ENCODE measurements around the gene ACADSB. TPM values are rescaled to one million over a fixed set of nuclear protein-coding genes. Genes with fewer than 3 reads are reported as not detected.

Gene ACADSB
- total RNA-seq, 1 donor from 2014 or later, result 23.3 TPM

DNA sequence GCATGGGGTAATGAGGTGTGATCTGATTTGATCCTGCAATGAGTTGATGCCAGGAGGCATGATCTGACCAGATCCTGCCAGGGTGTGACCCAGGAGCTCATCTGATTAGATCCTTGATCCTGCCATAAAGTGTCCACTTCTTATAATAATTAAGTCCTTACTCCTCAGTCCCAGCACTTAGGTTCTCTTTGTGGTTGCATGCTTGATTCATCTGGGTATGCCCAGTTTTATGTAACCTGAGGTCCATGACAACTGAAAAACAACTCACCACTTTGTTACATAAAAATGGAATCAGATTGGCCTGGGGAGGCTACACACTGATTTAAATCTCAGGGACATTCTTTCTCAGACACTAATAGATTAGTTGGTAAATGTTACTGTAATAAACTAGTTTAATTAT lies 19.1 kb downstream of the ACADSB start:
- Mint-ChIP-seq H3K4me3 (ENCODE audit: low read depth) (no peak overlapping the region), H3K9me3 (no peaks in the 10 kb centered on the region), H3K27me3 (ENCODE audit: low read depth) (no peaks in the 10 kb centered on the region), H3K36me3 (ENCODE audit: low read depth) (no peaks in the 10 kb centered on the region), H3K4me1 (ENCODE audit: low read depth) (peaks cover 4% of the 10 kb centered on the region), H3K27ac (no peak overlapping the region)
- intact Hi-C loops (cut with micrococcal nuclease), result no loop called here
- no peak for DNase-seq (ENCODE audit: low spot score)

- Mint-ChIP-seq H3K36me3 (ENCODE audit: low read depth) (no peaks in the 10 kb centered on the region), H3K4me3 (ENCODE audit: low read depth) (no peak overlapping the region), H3K27me3 (ENCODE audit: low read depth) (no peaks in the 10 kb centered on the region), H3K27ac (no peak overlapping the region), H3K4me1 (ENCODE audit: low read depth) (no peaks in the 10 kb centered on the region), H3K9me3 (no peaks in the 10 kb centered on the region)
- DNase-seq (ENCODE audit: low spot score), result no peak
- intact Hi-C loops (cut with micrococcal nuclease), result no loop called here
These were observed 22.3 kb downstream of the ACADSB start for GRCh38 chr10:123031124-123031523.

DNA sequence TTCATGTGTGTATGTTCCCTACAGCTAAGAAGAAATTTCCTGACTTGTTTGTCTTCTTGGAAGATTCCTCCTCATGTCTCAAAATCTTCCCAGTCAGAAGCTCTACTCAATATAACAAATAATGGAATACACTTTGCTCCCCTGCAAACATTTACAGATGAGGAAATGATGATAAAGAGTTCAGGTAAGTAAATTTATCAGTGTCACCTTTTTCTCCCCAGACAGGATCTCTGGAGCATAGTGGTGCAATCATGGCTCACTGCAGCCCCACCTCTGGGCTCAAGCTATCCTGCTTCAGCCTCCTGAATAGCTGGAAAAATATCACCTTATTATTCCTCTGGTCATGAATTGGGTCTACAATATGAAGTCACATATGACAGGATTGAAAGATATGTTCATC lies 25.5 kb downstream of the ACADSB start:
- H3K4me1 Mint-ChIP-seq (ENCODE audit: low read depth), result peaks cover 7% of the 10 kb centered on the region
- intact Hi-C loops (cut with micrococcal nuclease), result no loop called here
- H3K36me3 Mint-ChIP-seq (ENCODE audit: low read depth), result no peaks in the 10 kb centered on the region
- H3K27ac Mint-ChIP-seq, result no peak overlapping the region
- no peaks in the 10 kb centered on the region for H3K9me3 Mint-ChIP-seq
- no peaks in the 10 kb centered on the region for H3K27me3 Mint-ChIP-seq (ENCODE audit: low read depth)
- DNase-seq (ENCODE audit: low spot score), result no peak
- H3K4me3 Mint-ChIP-seq (ENCODE audit: low read depth), result no peak overlapping the region

- no peak for DNase-seq (ENCODE audit: low spot score)
- Mint-ChIP-seq H3K4me3 (ENCODE audit: low read depth) (no peak overlapping the region), H3K9me3 (no peaks in the 10 kb centered on the region), H3K4me1 (ENCODE audit: low read depth) (peaks cover 7% of the 10 kb centered on the region), H3K27me3 (ENCODE audit: low read depth) (no peaks in the 10 kb centered on the region), H3K36me3 (ENCODE audit: low read depth) (no peaks in the 10 kb centered on the region), H3K27ac (no peak overlapping the region)
- intact Hi-C loops (cut with micrococcal nuclease), result no loop called here
These were observed 26.8 kb downstream of the ACADSB start for GRCh38 chr10:123035467-123036086.

DNA sequence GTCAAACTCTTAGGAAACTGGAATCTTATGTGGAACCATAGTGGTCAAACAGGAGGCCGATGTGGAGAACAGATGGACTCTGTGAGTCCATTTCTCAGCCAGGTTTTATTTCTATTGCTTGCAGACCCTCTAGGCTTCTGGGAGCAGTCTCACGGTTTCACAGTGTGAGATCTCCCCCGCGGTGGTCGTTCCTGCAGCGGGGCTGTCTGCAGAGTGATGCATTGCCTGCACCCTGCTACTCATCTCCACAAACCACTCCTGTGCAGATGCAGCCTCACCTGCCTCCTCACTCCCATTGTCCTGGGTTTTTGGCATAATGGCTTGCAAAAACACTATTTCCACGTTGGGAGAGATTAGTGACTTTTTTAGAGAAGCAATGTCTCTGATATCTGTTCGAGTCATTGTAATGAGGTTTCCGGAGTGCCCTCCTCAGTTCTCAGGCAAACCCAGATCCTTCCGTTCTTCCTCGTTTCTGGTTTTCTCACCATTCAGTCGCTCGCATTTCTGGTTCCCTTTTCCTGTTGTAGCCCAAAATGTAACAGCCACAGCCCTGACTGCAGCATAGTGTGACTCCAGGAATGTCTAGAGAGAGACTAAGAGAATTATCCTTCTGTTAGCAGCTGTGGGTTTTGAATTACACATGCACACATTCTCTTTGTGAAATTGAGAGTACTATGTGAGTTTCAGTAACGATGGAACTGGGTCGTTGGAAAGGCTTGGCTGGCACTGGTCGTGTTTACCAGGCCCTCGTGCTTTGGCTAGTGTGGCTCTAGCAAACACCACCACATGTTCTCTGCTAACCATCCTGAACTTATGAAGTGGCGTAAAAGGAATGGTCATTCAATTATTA lies 30.2 kb downstream of the ACADSB start:
- no peak for DNase-seq (ENCODE audit: low spot score)
- intact Hi-C loops (cut with micrococcal nuclease), result no loop called here
- Mint-ChIP-seq H3K27me3 (ENCODE audit: low read depth) (no peaks in the 10 kb centered on the region), H3K4me1 (ENCODE audit: low read depth) (peaks cover 7% of the 10 kb centered on the region), H3K9me3 (no peaks in the 10 kb centered on the region), H3K36me3 (ENCODE audit: low read depth) (no peaks in the 10 kb centered on the region), H3K27ac (no peak overlapping the region), H3K4me3 (ENCODE audit: low read depth) (no peak overlapping the region)

- Mint-ChIP-seq H3K27me3 (ENCODE audit: low read depth) (no peaks in the 10 kb centered on the region), H3K36me3 (ENCODE audit: low read depth) (no peaks in the 10 kb centered on the region), H3K27ac (no peak overlapping the region), H3K4me3 (ENCODE audit: low read depth) (no peak overlapping the region), H3K9me3 (no peaks in the 10 kb centered on the region), H3K4me1 (ENCODE audit: low read depth) (peaks cover 7% of the 10 kb centered on the region)
- DNase-seq (ENCODE audit: low spot score), result no peak
- intact Hi-C loops (cut with micrococcal nuclease), result no loop called here
These were observed 30.8 kb downstream of the ACADSB start for GRCh38 chr10:123039632-123039930.

DNA sequence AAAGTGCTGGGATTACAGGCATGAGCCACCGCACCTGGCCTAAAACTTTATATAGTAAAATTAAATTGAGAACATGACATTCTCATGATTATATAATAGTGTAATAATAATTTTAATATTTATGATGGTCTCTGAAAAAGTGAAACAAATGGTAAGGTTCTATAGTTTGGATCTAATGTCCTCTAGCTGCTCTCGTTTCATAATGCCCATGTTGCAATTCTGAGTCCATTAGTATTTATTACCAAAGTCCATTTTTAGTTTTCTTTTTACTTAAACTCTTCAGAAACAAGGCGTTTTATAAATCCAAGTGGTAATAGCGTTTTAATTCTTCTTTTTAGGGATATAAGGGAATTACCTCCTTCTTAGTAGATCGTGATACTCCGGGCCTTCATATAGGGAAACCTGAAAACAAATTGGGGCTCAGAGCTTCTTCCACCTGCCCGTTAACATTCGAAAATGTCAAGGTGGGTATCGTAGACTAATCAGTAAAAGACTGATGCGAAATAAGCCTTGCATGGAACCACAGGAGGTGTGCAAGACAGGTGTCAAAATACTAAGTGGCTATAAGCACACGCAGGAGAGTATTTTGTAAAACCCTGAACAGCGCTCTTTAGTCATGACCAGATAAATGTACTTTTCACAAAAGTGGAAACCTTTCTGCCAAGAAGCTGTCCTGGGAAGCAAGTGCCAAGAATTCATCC lies 34.1 kb downstream of the ACADSB start:
- DNase-seq (ENCODE audit: low spot score), result no peak
- Mint-ChIP-seq H3K36me3 (ENCODE audit: low read depth) (no peaks in the 10 kb centered on the region), H3K4me3 (ENCODE audit: low read depth) (no peak overlapping the region), H3K27ac (no peak overlapping the region), H3K4me1 (ENCODE audit: low read depth) (peaks cover 11% of the 10 kb centered on the region), H3K27me3 (ENCODE audit: low read depth) (no peaks in the 10 kb centered on the region), H3K9me3 (no peaks in the 10 kb centered on the region)
- intact Hi-C loops (cut with micrococcal nuclease), result loop anchor here (5.0 kb wide), 1 partner anchor 514 kb away; no protein-coding TSS in a partner anchor

DNA sequence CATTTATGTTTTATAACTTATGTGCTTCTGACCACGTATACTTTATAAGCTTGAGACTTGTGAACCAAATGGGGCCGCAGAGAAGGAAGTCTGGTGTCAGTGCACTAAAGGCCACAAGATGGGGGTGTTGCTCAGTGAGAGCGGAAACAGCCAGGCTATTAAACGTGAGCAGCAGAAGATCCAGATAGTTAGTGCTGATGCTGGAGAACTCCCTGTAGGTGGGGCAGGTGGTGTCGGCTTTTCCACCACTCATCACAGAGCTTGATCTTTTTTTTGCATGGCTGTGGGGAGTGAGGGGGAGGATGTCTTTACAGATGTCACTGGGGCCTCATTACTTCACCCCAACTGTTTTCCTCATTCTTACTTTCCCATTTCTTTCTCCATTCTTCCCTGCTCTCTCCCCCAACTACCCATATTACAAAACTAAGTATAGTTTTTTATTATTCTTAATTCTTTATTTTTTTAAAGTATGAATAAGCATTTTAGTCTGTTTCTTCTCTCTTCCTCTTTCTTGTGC lies 34.7 kb downstream of the ACADSB start:
- no peaks in the 10 kb centered on the region for H3K36me3 Mint-ChIP-seq (ENCODE audit: low read depth)
- intact Hi-C loops (cut with micrococcal nuclease), result loop anchor here (5.0 kb wide), 1 partner anchor 514 kb away; no protein-coding TSS in a partner anchor
- H3K4me3 Mint-ChIP-seq (ENCODE audit: low read depth), result no peak overlapping the region
- no peaks in the 10 kb centered on the region for H3K27me3 Mint-ChIP-seq (ENCODE audit: low read depth)
- peak; percentile 32 for DNase-seq (ENCODE audit: low spot score)
- H3K27ac Mint-ChIP-seq, result no peak overlapping the region
- H3K9me3 Mint-ChIP-seq, result no peaks in the 10 kb centered on the region
- H3K4me1 Mint-ChIP-seq (ENCODE audit: low read depth), result peaks cover 11% of the 10 kb centered on the region

GRCh38 chr10:123044391-123044790 lies 35.6 kb downstream of the ACADSB start:
- no peak overlapping the region for H3K27ac Mint-ChIP-seq
- H3K9me3 Mint-ChIP-seq, result no peaks in the 10 kb centered on the region
- no peaks in the 10 kb centered on the region for H3K27me3 Mint-ChIP-seq (ENCODE audit: low read depth)
- peaks cover 4% of the 10 kb centered on the region for H3K4me1 Mint-ChIP-seq (ENCODE audit: low read depth)
- H3K36me3 Mint-ChIP-seq (ENCODE audit: low read depth), result peaks cover 1% of the 10 kb centered on the region
- intact Hi-C loops (cut with micrococcal nuclease), result loop anchor here (5.0 kb wide), 1 partner anchor 513 kb away; no protein-coding TSS in a partner anchor
- no peak for DNase-seq (ENCODE audit: low spot score)
- H3K4me3 Mint-ChIP-seq (ENCODE audit: low read depth), result no peak overlapping the region

DNA sequence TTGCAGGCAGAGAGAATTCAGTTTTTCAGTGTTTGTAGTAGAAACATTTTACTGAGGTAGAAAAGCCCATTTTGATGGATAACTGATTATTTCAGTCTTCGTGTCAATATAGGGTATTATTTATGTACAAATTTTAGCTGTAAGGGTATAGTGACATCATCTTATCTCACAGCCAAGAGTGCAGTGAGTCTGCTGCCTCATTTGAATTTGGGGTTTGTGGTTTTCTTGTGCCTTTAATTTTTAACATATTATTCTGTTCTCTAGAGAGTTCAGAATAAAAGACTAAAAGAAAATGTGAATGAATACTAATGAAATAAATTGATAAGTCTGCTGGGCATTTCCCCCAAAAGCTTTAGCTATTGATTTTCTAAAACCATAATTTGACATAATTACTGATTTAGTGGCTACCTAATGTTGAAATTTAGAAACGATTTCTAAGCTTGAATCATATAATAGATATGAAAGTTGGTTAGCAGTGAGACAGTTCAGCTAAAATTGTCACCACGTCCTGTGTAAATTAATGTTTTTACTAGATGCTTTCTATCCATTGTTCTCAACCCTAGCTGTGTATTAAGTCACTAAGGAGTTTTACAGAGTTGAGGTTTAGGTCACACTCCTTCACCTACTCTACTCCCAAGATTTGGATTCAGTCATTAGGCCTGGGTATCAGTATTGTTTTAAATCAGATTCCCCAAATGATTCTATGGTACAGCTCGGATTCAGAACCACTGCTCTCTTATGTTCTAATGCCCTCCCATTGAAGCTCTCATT lies 37.3 kb downstream of the ACADSB start:
- Mint-ChIP-seq H3K27me3 (ENCODE audit: low read depth) (no peaks in the 10 kb centered on the region), H3K27ac (no peak overlapping the region), H3K4me3 (ENCODE audit: low read depth) (no peak overlapping the region), H3K4me1 (ENCODE audit: low read depth) (peaks cover 3% of the 10 kb centered on the region), H3K36me3 (ENCODE audit: low read depth) (peaks cover 8% of the 10 kb centered on the region), H3K9me3 (no peaks in the 10 kb centered on the region)
- intact Hi-C loops (cut with micrococcal nuclease), result loop anchor here (5.0 kb wide), 1 partner anchor 86 kb away; no protein-coding TSS in a partner anchor
- no peak for DNase-seq (ENCODE audit: low spot score)

DNA sequence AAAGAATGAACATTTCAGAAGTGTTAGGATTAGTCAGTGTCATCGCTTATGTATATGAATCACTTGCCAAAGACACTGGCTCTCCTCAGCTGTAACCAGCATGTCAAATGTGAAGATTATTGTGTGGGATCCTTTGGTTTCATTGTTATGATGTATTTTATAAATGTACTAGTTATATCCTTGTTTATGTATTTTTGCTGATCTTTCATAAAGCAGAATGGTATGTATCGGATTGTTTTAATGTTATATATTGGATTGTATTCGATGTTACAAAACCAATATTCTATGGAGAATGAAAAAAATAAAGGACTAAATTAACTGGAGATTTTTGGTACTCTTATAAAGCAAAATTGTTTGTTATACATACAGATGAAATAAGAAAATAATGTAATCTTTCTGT lies 49.2 kb downstream of the ACADSB start:
- Mint-ChIP-seq H3K27me3 (ENCODE audit: low read depth) (peaks cover 2% of the 10 kb centered on the region), H3K27ac (no peak overlapping the region), H3K4me3 (ENCODE audit: low read depth) (no peak overlapping the region), H3K36me3 (ENCODE audit: low read depth) (peaks cover 6% of the 10 kb centered on the region), H3K4me1 (ENCODE audit: low read depth) (no peaks in the 10 kb centered on the region), H3K9me3 (no peaks in the 10 kb centered on the region)
- intact Hi-C loops (cut with micrococcal nuclease), result no loop called here
- DNase-seq (ENCODE audit: low spot score), result no peak

- Mint-ChIP-seq H3K9me3 (no peaks in the 10 kb centered on the region), H3K36me3 (ENCODE audit: low read depth) (no peaks in the 10 kb centered on the region), H3K27me3 (ENCODE audit: low read depth) (peaks cover 5% of the 10 kb centered on the region), H3K27ac (no peak overlapping the region), H3K4me3 (ENCODE audit: low read depth) (no peak overlapping the region), H3K4me1 (ENCODE audit: low read depth) (no peaks in the 10 kb centered on the region)
- intact Hi-C loops (cut with micrococcal nuclease), result no loop called here
- no peak for DNase-seq (ENCODE audit: low spot score)
These were observed 53.1 kb downstream of the ACADSB start for GRCh38 chr10:123061865-123062264.

All from activated T-helper 2 cell treated with anti-CD3 and anti-CD28 coated beads, Interferon-gamma antibody, Interleukin-2, Interleukin-4, amounts not matched to agents 10 μg/mL and 5 μg/mL and 100 μg/mL, durations not matched to agents 14 hours and 24 hours and 36 hours (primary cell).